NCI-H345 treated with DMSO at 0.1 percent for 48 hours (cell line): Measurements from ENCODE around the gene FSTL5.

Experiments used
- DNase-seq: peaks from one replicate; lab custom pipeline; 2025; ENCODE audit not compliant: unreplicated experiment; lab: John Stamatoyannopoulos, UW

FSTL5 gene

DNA sequence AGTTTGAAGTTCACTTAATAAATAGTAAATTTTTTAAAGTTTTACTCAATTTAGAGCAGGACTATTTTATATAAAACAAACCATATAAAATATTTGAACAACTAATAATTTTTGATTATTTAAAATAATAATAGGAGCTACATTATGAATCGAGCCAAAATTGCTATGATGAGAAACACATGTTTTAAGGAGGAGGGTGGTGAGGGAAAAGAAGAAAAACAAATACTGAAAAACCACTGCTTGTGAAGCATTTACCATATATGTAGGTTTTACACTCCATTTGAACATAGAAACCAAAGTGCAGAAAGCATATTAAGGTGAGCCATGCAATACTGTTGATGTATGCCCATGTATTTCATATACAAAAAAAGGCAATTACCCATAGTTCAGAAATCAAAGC is 448.9 kb downstream of the FSTL5 start:
- DNase-seq: no peak

DNA sequence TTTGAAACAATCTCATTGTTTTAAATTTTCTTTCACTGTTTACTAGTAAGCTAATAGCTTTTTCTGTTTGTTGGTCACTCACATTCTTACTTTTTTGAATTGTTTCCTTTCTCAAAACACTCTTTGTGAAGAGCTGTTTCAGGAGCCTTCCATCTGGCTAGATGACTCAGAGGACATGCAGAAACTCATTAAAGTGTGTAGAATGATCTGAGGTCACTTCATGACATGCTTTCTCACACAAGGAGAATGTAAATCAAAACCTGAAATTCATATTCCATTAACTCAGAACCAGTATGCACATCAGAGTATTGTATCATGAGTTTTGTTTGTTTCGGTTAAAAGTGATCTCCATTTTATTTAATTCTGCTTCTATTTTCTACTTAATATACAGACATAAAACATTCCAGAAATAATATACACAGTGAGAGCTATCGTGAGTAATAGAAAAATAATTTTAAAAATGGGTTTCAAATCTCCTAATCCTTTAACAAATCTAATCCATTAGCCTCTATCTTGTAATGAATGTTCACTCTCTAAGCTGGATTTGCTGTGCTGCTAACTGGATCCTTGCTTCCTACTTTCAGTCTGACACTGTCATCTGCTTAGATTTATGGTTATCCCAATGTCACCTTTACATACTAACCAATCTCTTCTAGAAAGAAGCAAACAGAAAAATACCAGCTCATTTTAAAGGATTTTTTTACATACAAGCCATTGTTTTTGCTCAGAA is 449.6 kb downstream of the FSTL5 start:
- DNase-seq: no peak

DNA sequence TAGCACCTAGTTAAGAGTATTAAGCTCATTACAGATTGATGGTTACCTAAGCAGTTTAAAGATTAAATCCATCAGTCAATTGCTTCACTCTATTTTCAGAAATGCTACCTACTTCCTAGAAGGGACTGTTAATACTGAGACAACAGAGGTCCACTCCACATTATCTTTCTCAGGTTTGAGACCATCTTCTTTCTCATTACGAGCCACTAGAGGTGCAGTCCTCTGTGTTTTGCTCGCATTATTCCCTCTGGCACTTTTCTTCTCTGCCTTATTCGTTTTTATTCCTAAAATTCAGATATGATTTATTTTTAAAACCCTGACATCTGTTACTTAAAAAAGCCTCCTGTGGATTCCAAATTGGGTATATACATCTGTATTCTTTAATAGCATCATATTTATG is 459.1 kb downstream of the FSTL5 start:
- no peak for DNase-seq

DNA sequence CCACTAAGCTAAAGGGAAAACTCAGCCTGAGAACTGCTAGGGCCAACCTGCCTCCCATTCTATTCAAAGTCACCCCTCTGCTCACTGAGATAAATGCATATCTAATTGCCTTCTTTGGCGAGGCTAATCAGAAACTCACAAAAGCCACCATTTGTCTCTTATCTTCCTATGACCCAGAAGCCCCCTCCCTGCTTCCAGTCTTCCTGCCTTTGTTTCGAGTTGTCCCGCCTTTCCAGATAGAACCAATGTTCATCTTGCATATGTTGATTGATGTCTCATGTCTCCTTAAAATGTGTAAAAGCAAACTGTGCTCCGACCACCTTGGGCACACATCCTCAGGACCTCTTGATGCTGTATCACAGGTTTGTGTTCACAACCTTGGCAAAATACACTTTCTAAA is 459.8 kb downstream of the FSTL5 start:
- DNase-seq: no peak

DNA sequence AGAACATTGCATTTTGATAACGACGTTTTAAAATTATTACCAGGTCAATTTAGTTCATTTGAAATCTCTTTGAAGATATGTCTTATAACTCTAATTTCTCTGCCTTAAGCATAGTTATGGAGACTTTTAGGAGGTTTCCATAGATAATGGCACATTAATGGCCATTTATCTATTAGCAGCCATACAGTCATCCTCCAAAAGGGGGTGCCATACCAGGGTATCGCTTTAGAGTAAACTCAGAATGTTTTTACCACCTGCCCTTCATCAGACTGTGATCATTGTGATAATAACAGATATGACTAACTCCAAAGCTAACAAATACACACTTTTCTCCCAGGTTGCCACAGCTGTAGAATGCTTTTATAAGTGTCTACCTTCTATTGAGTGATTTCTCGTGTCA is 461.5 kb downstream of the FSTL5 start:
- DNase-seq: no peak

DNA sequence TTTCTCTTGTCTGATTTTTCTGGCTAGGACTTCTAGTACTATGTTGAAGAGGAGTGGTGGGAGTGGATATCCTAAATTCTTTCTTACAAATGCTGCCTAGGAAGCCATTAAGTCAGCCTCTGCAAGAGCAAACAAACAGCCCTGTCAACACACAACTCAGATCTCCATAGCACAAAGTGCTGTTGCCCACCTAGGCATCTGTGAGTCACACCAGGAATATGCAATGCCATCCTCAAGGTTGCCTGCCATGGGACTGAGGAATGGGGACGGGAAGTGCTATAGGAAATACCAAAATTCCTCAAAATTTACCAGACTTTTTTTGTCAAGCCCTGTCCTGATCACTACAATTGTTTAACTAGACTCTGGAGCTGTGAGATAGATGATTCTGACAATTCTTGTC is 466.9 kb downstream of the FSTL5 start:
- no peak for DNase-seq

DNA sequence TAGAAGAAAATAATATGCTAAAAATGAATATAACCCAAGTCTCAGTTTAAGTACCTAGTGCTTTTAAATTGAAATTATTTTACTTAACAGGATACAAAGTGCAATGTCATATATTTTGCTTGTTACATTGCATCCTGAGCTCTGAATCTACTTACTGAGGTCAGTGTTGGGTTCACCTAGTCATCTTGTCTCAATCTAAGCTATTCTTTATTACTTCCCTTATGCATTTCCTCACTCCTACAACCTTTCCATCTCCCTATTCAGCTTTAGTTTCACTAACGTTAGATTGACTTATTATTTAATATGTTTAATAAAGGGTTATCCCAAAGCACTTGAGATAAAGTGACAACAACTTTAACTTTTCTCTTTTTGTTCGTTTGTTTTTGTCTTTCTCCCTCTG is 483.7 kb downstream of the FSTL5 start:
- no peak for DNase-seq

DNA sequence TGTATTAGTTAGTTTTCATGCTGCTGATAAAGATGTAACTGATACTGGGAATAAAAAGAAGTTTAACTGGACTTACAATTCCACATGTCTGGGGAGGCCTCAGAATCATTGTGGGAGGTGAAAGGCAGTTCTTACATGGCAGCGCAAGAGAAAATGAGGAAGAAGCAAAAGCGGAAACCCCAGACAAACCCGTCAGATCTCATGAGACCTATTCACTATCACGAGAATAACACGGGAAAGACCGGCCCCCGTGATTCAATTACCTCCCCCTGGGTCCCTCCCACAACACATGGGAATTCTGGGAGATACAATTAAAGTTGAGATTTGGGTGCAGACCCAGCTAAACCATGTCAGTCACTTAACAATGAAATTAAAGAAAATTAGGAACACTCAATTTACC is 499.1 kb downstream of the FSTL5 start:
- DNase-seq: no peak

DNA sequence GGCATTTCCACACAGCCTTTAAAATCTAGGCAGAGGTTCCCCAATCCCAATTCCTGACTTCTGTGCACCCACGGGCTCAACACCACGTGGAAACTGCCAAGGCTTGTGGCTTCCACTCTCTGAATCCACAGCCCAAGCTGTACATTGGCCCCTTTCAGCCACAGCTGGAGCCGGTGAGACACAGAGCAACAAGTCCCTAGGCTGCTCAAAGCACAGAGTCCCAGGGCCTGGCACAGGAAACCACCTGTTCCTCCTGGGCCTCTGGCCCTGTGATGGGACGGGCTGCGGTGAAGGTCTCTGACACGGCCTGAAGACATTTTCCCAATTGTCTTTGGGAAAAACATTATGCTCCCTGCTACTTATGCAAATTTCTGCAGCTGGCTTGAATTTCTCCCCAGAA is 500.0 kb downstream of the FSTL5 start:
- DNase-seq: no peak

DNA sequence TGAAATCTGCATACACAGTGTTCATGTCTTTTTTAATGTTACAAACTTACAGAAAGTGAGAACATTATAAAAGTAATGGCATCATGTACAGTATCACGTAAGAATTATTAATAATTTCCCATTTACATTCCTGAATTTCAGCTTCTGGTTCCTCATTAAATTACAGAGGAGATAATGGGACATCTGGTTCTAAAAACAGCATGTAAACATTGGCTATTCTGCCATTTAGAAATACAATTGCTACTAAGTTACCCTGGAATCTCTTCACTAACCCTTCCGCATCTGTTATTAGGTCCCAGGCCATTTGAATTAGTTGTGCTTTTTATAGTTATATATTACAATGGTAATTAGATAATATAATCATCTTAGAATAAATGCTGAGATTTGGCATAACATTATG is 505.1 kb downstream of the FSTL5 start:
- no peak for DNase-seq

DNA sequence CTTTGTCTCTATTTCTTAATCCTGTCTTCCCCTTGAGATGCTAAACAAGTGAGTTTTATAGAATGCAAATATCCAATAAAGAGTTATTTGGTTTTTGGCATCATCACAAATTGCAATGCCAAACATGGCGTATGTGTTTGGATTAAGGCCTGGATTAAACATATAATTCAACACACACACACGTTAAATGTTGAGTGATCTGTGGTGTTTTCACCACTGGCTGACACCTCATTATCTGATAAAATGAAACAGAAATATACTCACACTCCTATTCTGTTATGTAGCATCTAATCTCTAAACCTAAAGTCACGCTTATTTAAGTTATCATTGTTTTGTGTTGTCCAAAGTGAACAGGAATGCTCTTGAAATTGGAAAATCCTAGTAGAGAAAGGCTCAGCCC is 506.2 kb downstream of the FSTL5 start:
- DNase-seq: no peak

DNA sequence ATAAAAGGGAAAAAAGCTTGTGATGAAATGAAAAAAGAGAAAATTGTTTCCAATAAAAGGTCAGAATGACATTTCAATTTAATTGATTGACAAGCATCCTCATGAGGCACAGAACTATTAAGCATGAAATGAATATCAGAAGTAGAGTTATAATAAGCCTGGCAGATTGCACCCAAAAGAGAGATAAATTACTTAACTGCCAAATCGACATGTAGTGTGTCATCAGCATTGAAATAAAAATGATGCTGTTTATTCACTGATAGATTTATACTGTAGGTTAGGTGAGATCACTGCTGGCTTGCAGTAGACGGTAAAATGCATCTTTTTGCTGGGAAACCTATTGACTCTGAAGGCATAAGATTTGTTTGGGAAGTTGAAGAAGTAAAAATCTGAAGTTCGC is 507.2 kb downstream of the FSTL5 start:
- no peak for DNase-seq

DNA sequence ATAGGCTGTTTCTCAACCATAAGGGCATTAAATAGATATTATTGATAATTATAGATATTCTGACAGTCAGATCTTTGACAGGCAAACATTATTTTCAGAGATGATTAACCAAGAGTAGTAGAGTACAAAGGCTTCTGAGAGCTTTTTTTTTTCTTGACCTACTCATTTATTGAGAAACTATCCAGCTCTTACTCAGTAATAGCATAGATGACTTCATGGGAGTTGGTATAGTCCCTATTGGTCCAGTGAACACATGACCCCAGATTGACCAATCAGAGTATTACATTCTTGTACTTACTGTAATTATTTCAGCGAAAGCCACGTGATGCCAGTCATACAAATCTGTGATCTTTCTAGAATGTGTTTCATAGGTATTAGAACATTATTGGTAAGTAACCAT is 508.7 kb downstream of the FSTL5 start:
- DNase-seq: no peak

DNA sequence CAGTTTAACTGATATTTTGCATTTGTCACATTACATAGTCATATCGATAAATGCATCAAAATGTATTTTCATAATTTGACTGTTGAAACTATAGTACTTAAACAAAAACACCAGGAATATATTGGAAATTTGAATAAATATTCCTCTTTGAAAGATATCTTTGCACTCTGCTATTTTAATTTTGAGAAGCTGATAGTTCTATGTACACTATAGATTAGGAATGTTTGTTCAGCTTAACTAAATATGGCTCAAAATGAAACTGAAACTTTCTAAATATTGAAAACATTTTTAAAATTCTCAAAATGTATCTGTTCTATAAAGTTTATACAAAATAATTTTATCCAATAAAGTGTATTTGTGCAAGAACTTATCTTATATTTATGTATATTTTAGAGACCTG is 510.1 kb downstream of the FSTL5 start:
- no peak for DNase-seq

DNA sequence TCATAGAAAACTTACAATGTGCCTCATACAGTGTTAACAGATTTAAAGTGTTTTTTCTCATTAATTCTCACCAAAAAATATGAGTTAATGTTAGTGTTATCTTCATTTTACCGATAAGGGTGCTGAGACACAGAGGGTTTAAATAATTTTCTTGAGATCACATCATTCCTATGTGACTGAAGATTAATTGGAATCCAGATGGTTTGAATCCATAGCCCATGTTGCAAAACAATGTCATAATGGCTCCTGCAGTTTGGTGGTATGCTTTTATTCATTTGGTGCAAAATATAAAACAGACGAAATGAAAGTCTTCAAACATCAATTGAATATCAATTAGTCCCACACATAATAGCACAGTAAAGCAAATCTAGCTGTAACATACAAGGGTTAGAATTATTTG is 512.2 kb downstream of the FSTL5 start:
- DNase-seq: no peak

DNA sequence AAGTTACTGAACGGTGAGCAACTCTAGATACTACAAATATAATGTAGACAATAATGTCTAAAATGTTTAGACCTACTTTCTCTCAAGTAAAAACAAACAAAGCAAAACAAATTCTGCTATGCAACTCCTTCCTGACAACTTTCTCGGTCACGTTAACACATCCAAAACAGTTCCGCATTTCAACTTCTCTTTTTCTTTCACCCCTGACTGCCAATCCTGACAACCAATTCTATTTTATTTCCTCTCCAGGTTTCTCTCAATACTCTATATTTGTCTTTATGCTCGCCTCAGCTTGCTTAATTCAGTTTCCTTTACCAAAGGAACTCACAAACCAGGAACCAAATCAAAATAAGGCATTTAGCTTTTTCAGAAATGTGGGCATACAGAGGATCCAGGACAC is 513.0 kb downstream of the FSTL5 start:
- DNase-seq: no peak

DNA sequence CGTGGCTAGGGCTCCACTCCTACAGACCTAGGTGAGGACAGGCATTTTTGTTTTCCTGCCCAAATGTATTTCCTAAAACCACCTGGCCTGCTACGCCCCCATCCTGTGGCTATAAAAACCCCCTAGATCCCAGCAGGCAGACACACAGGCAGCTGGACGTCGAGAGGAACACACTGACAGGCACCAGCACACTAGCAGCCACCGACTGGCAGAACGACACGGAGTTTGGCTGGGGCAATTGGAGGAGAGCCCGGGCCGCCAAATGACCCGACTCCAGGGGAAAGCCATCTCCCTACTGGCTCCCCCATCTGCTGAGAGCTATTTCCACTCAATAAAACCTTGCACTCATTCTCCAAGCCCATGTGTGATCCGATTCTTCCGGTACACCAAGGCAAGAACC is 516.0 kb downstream of the FSTL5 start:
- no peak for DNase-seq

DNA sequence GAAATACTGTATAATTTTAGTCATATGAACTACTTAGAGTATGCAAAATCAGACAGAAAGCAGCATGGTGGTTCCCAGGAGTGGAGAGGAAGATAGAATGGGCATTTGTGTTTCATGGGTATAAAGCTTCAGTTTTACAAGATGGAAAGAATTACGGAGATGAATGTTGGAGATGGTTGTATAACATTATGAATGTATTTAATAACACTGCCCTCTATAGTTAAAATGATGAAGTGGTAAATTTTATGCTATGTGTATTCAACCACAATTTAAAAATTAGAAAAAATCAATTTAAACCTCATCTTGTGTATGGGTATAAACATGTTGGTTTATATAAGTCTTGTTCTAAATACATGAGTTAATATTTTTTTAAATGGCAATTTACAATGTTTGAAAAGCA is 521.1 kb downstream of the FSTL5 start:
- DNase-seq: no peak

DNA sequence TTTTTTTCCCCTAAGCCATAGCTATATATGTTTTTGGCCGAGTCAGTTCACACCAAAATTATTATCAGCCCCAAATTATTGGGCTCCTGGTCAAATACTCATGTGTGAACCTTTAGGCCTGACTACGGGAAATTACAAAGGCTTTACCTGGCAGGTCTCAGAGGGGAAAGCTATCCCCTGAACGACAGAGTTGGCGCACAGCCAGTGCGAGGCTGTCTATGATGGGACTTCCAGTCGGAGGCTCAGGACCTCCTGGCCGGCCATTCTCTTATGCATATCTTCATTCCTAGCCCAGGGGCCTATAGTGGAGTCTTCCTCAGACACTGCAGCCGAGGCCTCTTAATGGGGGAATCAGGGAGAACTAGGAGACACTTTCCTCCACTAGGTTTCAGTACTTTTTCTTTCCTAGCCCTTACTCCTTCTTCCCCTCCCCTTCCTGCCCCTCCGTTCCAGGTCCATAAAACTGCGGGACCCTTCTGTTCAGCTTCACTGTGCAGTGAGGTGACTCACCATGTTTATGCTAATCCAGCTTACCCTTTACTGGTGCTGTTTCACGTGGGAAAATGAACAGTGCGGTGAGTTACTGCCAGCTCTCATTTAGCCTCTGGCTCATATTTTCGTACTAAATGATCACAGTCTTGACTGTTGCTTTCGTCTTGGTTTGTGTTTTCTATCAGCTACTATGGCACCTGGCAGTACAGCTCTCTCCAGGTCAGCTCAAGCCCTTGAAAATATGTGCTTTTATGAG is 533.9 kb downstream of the FSTL5 start:
- no peak for DNase-seq

DNA sequence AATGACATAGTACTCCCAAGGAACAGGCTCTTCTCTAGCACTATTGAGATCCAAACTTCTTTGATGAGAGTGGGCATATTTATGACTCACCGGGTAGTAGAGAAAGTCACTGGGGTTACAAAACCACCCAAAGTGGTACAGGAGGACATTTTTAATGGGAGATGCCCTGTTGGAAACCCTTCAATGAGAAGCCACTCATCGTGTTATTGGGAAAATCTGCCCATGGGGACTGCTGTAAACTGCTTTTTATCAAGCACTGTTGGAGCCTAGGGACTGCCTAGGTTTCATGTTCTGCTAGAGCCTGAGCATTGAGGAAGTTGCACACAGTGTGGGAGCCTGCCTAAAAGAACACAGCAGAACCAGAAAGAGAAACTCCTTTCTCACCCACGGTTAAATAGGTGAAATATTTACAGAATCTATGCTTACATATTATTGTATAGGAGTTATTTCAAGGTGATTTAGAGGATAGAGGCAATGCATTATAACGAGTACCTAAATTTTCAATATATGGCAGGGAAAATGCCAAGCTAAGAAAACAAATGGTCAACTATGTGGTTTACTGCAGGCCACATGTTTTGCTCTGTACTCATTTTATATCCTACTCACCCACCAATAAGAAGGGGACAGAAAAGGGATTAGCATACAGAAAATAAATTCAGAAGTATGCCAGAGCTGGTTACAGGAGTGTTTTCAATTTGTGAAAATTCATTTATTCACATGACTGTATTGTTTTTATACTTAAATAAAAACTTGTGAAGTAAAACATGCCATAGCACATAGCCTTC is 559.1 kb downstream of the FSTL5 start:
- no peak for DNase-seq

DNA sequence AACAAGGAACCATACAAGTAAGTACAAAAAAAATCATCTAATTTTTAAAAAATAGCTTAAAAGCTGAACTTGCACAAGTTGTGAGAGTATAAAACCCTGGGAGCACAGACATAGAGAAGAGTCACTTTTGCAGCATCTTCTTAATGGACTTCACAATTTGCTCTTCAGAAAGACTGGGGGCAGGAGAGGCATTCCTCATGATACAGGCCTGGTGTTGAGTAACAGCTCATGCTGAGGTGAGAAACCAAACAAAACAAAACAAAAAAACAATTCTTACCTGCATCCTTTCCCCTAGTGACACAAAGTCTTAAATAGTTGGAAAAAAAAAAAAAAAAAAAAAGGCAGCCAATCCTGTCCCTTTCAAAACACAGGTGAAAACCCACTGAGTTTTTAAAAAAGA is 562.8 kb downstream of the FSTL5 start:
- no peak for DNase-seq

DNA sequence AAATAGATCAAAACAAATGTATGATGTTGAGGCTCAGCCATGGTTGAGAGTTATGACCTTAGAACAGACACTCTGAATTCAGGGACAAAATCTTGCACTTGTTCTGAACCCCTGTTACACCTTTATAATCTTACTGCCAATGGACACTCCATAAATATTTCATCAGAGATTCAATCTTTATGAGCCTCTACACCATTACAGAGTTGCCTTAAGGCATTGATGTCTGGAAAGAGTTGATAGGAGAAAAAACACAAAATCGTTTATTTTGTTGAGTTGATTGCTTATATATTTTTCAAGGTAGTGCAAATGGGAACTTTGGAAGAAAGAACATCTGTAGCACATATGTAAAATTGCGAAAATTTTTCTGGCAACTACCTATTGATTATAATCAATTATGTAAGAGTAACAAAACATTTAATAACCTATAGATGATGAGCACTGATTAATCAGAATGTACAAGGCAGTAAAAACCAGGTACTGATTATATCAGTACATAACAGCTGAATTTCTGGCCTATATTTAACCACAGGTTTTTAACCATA is 568.5 kb downstream of the FSTL5 start:
- DNase-seq: no peak
